KOPT-K1 (cell line): ENCODE results near the gene HAT1.

Experiments
- H3K27ac ChIP-seq: fragments of 200-600 bp; sonication (generic); 2 replicates; pipeline ENCODE4 v1.5.1; 2016; ENCODE audit warnings: antibody characterized with exemption, mild to moderate bottlenecking, low read depth, low read length; ENCODE audit not compliant: poor library complexity, severe bottlenecking
- H3K36me3 ChIP-seq: fragments of 200-600 bp; sonication (generic); 2 replicates; pipeline ENCODE4 v1.5.1; 2017; ENCODE audit warnings: antibody characterized with exemption, mild to moderate bottlenecking, low read length, moderate library complexity; ENCODE audit not compliant: insufficient read depth
- H3K9me3 ChIP-seq: fragments of 200-600 bp; sonication (generic); 2 replicates; pipeline ENCODE4 v1.5.1; 2017; ENCODE audit warnings: antibody characterized with exemption, low read length, mild to moderate bottlenecking; ENCODE audit not compliant: insufficient read depth, poor library complexity, severe bottlenecking

Gene HAT1

DNA sequence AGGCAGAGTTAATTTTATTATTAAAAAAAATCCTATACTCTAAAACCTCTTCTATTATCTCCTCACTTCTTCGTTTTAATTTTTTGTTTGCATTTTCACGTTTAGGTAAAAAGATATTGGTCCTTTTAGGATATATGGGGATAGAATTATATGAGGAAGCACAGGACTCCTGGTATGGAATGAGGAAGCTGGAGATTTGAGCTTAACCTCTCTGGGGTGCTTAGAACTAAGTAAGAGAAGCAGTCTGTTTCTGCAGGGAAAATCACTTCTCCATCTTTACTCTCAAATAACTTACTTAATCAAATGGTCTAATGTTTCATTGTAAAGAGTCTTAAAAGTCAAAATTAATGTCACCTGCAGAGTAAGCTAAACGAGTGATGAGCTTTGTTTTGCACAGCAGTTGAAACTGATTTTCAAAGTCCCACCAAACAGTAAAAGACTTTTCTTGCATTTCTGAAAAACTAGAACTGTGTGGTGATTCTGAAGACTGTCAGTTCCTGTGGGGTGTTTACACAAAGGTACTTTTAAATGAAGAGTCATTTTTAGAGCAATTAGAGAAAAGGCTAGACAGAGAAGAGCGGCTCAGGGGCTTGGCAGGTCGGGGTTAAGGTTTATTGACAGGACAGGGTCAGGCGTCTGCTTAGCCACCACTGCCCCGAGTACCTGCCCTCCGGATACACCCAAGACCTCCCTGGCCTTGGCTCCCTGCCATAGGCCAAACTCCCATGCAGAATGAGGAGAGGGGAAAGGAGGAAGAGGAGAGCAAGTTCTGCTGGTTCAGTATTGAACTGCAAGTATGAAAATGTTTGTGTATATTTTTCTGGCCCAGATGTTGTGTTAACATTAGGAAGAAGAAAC, 99.0 kb downstream of the HAT1 start:
- Histone ChIP-seq H3K27ac (no peak overlapping the region), H3K36me3 (no peaks in the 10 kb centered on the region), H3K9me3 (no peaks in the 10 kb centered on the region)

DNA sequence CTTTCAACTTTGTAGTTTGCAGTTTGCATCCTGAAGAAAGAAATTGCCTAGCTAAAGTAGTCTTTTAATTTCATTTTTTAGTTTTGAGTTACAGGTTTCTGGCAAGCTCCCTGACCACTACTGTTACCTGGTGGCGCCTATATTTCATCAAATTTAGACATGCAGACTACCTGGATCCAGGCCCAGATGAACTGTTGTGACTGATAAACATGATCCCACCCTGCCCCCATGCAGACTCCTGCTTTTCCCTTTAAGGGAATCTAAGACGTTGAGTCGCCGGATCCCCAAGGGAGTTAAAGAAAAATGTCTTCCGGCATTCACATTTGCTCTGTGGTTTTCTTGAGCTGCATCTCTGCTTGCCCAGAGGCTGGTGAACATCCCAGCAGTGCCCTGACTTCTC, 99.7 kb downstream of the HAT1 start:
- Histone ChIP-seq H3K9me3 (no peaks in the 10 kb centered on the region), H3K27ac (no peak overlapping the region), H3K36me3 (no peaks in the 10 kb centered on the region)

DNA sequence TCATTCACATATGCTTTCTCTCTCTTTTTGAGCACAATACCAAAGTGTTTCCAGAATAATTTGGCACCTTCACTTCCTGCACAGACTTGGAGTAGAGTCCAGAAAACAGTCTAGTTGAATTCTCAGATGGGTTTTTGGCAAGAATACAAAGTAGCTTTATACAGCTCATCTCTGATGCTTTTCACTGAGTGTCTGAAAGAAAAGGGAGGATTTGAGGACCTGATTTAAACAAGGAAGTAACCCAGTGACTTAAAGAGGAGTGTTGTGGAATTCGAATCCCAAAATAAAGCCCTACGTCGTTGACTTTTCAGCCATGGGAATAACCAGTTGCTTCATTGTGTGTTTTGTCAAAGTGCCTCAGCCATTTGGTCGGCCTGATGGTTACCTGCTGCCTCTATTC, 109.3 kb downstream of the HAT1 start:
- H3K9me3 ChIP-seq: no peaks in the 10 kb centered on the region
- H3K36me3 ChIP-seq: no peaks in the 10 kb centered on the region
- H3K27ac ChIP-seq: no peak overlapping the region
